ENCODE measurements around the gene ENTPD1.
"Not testable (repeated sequence)": the region's sequence is repeated elsewhere in the genome, so short reads cannot be mapped to it uniquely, and the experiment has no call there.

ENTPD1 gene

DNA sequence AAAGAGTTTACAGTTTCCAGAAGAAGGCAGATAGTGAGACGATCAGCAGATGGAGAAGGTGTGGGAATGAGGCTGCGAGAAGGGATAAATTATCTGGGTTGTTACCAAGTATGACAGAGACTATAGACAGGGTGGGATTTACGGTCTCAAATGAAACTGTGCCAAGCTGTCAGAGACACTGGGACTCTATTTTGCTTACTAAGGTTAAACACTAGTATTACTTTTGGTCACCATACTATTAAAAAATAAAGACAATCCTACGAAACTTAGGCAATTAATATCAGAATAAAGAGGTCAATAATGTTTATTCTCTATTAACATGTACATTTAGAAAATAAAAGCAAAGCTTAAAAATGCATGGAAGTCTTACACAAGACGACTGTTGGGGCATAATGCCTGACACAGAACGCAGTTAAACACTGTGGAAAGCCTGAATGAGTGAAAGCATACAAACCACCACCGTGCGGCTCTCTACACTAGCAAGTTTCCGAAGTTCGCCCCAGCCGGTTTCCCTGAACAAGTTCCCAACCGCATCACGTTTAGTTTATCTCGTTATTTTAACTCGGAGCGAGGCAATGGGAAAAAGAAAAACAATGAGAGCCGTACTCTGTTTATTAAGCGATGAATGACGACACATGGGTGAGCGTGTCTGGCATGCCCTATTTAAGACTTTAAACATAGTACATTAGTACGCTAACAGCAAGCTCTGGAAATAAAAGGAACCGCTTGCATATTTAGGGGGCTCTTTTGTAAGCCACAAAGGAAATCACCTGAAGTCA, 150.9 kb downstream of the ENTPD1 start:
- Mint-ChIP-seq H3K9me3 (no peaks in the 10 kb centered on the region), H3K27ac (peak overlapping the region; percentile 86 to 94 (median 89)), H3K36me3 (ENCODE audit: low read depth) (peaks cover 4% of the 10 kb centered on the region), H3K4me3 (peak overlapping the region; percentile 91 to 97 (median 95)), H3K27me3 (ENCODE audit: low read depth) (peaks cover 3% of the 10 kb centered on the region), H3K4me1 (peaks cover 5% of the 10 kb centered on the region)
- TF ChIP-seq, protein P1, sequence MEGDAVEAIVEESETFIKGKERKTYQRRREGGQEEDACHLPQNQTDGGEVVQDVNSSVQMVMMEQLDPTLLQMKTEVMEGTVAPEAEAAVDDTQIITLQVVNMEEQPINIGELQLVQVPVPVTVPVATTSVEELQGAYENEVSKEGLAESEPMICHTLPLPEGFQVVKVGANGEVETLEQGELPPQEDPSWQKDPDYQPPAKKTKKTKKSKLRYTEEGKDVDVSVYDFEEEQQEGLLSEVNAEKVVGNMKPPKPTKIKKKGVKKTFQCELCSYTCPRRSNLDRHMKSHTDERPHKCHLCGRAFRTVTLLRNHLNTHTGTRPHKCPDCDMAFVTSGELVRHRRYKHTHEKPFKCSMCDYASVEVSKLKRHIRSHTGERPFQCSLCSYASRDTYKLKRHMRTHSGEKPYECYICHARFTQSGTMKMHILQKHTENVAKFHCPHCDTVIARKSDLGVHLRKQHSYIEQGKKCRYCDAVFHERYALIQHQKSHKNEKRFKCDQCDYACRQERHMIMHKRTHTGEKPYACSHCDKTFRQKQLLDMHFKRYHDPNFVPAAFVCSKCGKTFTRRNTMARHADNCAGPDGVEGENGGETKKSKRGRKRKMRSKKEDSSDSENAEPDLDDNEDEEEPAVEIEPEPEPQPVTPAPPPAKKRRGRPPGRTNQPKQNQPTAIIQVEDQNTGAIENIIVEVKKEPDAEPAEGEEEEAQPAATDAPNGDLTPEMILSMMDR (IDR thresholded peaks at IDR 0.05; ENCODE audit: unreplicated experiment in 3 of 3): peak in 1 of 3 experiments; percentile 33

DNA sequence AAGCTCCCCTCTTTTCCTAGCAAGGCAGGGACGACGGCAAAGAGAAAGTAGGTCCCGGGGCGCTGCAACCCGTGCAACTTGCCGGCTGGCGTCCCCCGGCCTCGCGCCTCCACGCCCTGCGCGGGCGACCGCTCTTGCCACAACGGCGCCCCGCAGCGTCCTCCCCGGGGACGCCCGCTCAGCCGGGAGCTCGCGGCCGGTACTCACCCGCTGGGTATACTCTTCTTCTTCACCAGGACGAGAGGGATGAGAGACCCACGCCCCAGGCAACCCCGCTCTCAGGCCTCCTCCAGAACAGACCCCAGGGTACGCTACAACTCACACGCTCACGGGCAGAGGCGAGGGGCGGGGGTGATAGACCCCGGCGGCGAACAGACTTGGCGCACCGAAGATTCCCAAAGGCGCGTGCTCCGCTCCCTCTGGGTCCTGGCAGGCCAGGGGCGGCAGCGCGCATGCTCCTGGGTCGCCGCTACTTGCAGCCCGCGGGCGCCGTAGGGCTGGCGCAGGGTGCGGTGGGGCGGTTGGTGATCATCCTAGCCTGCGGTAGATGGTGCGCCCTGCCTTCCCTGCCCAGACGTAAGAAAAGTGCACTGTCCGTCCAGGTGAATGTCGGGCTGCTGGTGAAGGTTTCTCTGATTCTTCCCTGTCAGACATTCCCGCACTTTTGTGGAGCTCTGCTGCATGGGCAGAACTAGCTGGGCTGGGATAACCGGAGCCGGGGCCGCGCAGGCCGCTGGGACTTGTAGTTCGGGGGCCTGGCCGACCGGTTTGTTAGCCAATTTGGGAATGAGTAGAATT, 151.7 kb downstream of the ENTPD1 start, which contains the start of gene CC2D2B:
CC2D2B (plus strand) TSS at position 520 of the 798 bp plus-strand sequence. CDS start 3,349 bp downstream, outside the sequence.
- peak within 1 kb of the TSS; percentile 91 to 97 (median 95) for H3K4me3 Mint-ChIP-seq
- peaks cover 5% of the 10 kb centered on the region for H3K4me1 Mint-ChIP-seq
- peaks cover 8% of the 10 kb centered on the region for H3K27me3 Mint-ChIP-seq (ENCODE audit: low read depth)
- peaks cover 4% of the 10 kb centered on the region for H3K36me3 Mint-ChIP-seq (ENCODE audit: low read depth)
- TF ChIP-seq, protein P1 (IDR thresholded peaks at IDR 0.05; ENCODE audit: unreplicated experiment in 3 of 3): peak in 1 of 3 experiments; percentile 19
- peak within 1 kb of the TSS; percentile 86 to 94 (median 93) for H3K27ac Mint-ChIP-seq
- no peaks in the 10 kb centered on the region for H3K9me3 Mint-ChIP-seq

DNA sequence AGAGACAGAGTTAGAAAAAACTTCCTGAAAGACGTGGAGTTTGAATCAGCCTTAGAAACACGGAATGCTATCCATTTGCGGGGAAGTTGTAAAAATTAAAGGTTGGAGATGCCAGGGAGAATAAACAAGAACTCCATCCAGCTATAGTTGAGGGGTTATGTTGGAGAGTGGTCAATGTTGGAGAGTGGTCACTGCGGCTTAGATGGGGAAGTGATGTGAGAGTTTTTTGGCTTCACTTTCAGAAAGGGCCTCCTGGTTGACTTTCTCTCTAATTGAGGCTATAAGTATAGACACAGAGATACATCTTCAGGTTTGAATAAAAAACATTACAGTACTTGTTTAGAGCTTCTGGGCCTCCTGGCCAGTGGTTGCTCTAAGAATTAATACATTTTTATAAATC, 152.5 kb downstream of the ENTPD1 start:
- no peaks in the 10 kb centered on the region for H3K9me3 Mint-ChIP-seq
- H3K4me1 Mint-ChIP-seq: peaks cover 5% of the 10 kb centered on the region
- peaks cover 8% of the 10 kb centered on the region for H3K27me3 Mint-ChIP-seq (ENCODE audit: low read depth)
- peak overlapping the region; percentile 91 to 97 (median 95) for H3K4me3 Mint-ChIP-seq
- H3K27ac Mint-ChIP-seq: no peak overlapping the region
- peaks cover 4% of the 10 kb centered on the region for H3K36me3 Mint-ChIP-seq (ENCODE audit: low read depth)
- TF ChIP-seq, protein P1 (IDR thresholded peaks at IDR 0.05; ENCODE audit: unreplicated experiment in 3 of 3): no peak

DNA sequence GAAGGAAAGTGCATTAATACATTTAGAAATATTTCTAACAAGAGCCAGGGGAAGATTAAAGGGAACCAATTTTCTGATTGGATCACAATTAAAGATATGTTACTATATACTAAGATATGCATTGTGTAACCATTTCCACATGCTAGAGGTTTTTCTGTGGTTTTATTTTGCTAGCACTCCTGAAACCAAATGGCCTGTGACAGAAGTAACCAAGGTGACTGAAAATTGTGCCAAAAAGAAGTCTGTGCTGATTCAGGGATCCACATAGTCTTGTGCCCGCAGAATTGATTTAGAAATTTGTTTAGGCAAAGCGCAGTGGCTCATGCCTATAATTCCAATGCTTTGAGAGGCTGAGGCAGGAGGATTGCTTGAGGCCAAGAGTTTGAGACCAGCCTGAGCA, 153.6 kb downstream of the ENTPD1 start:
- peaks cover 5% of the 10 kb centered on the region for H3K4me1 Mint-ChIP-seq
- no peak overlapping the region for H3K4me3 Mint-ChIP-seq
- TF ChIP-seq, protein P1 (IDR thresholded peaks at IDR 0.05; ENCODE audit: unreplicated experiment in 3 of 3): no peak

DNA sequence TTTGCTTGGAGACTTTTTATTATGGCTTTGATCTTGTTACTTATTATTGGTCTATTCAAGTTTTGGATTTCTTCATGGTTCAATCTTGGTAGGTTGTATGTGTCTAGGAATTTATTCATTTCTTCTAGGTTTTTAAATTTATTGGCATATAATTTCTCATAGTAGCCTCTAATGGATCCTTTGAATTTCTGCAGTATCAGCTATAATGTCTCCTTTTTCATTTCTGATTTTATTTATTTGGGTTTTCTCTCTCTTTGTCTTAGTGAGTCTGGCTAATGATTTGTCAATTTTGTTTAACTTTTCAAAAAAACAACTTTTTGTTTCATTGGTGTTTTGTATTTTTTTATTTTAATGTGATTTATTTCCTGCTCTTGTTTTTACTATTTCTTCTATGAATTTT, 160.1 kb downstream of the ENTPD1 start:
- not testable (repeated sequence) for H3K27ac Mint-ChIP-seq; H3K4me3 Mint-ChIP-seq; H3K36me3 Mint-ChIP-seq (ENCODE audit: low read depth); H3K9me3 Mint-ChIP-seq; H3K27me3 Mint-ChIP-seq (ENCODE audit: low read depth)
- peaks cover 11% of the 10 kb centered on the region for H3K4me1 Mint-ChIP-seq

More for the DNA sequence above, 153.6 kb downstream of the ENTPD1 start:
- Mint-ChIP-seq H3K27ac (no peak overlapping the region), H3K36me3 (ENCODE audit: low read depth) (peaks cover 4% of the 10 kb centered on the region), H3K27me3 (ENCODE audit: low read depth) (peaks cover 8% of the 10 kb centered on the region), H3K9me3 (no peaks in the 10 kb centered on the region)

Data from nephron (organoid).